ENCODE results near the gene PRDX6.
"Not testable (repeated sequence)": the region's sequence is repeated elsewhere in the genome, so short reads cannot be mapped to it uniquely, and the experiment has no call there.

PRDX6 gene

GRCh38 chr1:173447224-173447623 is 29.9 kb upstream of the PRDX6 start:
- peaks cover 3% of the 10 kb centered on the region for H3K9me3 ChIP-seq
- H3K4me3 ChIP-seq: no peak overlapping the region
- DNase-seq (ENCODE audit: low spot score in 2 of 2): no peak
- H3K27me3 ChIP-seq (ENCODE audit: low read depth): no peaks in the 10 kb centered on the region
- peaks cover 27% of the 10 kb centered on the region for H3K4me1 ChIP-seq
- no peaks in the 10 kb centered on the region for H3K36me3 ChIP-seq (replicated peaks)
- in situ Hi-C loops (cut with MboI; ENCODE audit: low sequenced_read_pairs): loop anchor here (25.0 kb wide), 1 partner anchor 240 kb away; no protein-coding TSS in a partner anchor

GRCh38 chr1:173448945-173449344 is 28.2 kb upstream of the PRDX6 start:
- no peaks in the 10 kb centered on the region for H3K27me3 ChIP-seq (ENCODE audit: low read depth)
- no peak for DNase-seq (ENCODE audit: low spot score in 2 of 2)
- H3K4me3 ChIP-seq: no peak overlapping the region
- H3K9me3 ChIP-seq: peaks cover 3% of the 10 kb centered on the region
- in situ Hi-C loops (cut with MboI; ENCODE audit: low sequenced_read_pairs): loop anchor here (25.0 kb wide), 1 partner anchor 238 kb away; no protein-coding TSS in a partner anchor
- no peaks in the 10 kb centered on the region for H3K36me3 ChIP-seq (replicated peaks)
- peaks cover 25% of the 10 kb centered on the region for H3K4me1 ChIP-seq

- no peak overlapping the region for H3K4me3 ChIP-seq
- DNase-seq (ENCODE audit: low spot score in 2 of 2): no peak
- H3K27me3 ChIP-seq (ENCODE audit: low read depth): no peaks in the 10 kb centered on the region
- H3K9me3 ChIP-seq: no peaks in the 10 kb centered on the region; the same call in 1 of the 2 replicates
- H3K4me1 ChIP-seq: peaks cover 7% of the 10 kb centered on the region
- in situ Hi-C loops (cut with MboI; ENCODE audit: low sequenced_read_pairs): no loop called here
- H3K36me3 ChIP-seq (replicated peaks): no peaks in the 10 kb centered on the region
Observed at GRCh38 chr1:173451981-173452380, 25.2 kb upstream of the PRDX6 start.

- Histone ChIP-seq H3K9me3 (no peaks in the 10 kb centered on the region), H3K36me3 (replicated peaks) (no peaks in the 10 kb centered on the region), H3K4me1 (peaks cover 5% of the 10 kb centered on the region), H3K4me3 (no peak overlapping the region), H3K27me3 (ENCODE audit: low read depth) (no peaks in the 10 kb centered on the region)
- no peak for DNase-seq (ENCODE audit: low spot score in 2 of 2)
- in situ Hi-C loops (cut with MboI; ENCODE audit: low sequenced_read_pairs): no loop called here
Observed at GRCh38 chr1:173453982-173454381, 23.2 kb upstream of the PRDX6 start.

GRCh38 chr1:173454966-173455524 is 22.1 kb upstream of the PRDX6 start:
- no peak for DNase-seq (ENCODE audit: low spot score in 2 of 2)
- Histone ChIP-seq H3K4me1 (no peaks in the 10 kb centered on the region), H3K27me3 (ENCODE audit: low read depth) (no peaks in the 10 kb centered on the region), H3K36me3 (replicated peaks) (no peaks in the 10 kb centered on the region), H3K9me3 (no peaks in the 10 kb centered on the region), H3K4me3 (no peak overlapping the region)
- in situ Hi-C loops (cut with MboI; ENCODE audit: low sequenced_read_pairs): no loop called here

- in situ Hi-C loops (cut with MboI; ENCODE audit: low sequenced_read_pairs): no loop called here
- no peak for DNase-seq (ENCODE audit: low spot score in 2 of 2)
- H3K4me1 ChIP-seq: no peaks in the 10 kb centered on the region
- no peaks in the 10 kb centered on the region for H3K27me3 ChIP-seq (ENCODE audit: low read depth)
- peaks cover 5% of the 10 kb centered on the region; the same call in 1 of the 2 replicates for H3K36me3 ChIP-seq (replicated peaks)
- H3K9me3 ChIP-seq: no peaks in the 10 kb centered on the region
- no peak overlapping the region for H3K4me3 ChIP-seq
Observed at GRCh38 chr1:173459885-173460284, 17.2 kb upstream of the PRDX6 start.

- H3K27me3 ChIP-seq (ENCODE audit: low read depth); H3K9me3 ChIP-seq; H3K4me3 ChIP-seq; H3K4me1 ChIP-seq; DNase-seq (ENCODE audit: low spot score in 2 of 2); in situ Hi-C loops (cut with MboI; ENCODE audit: low sequenced_read_pairs); H3K36me3 ChIP-seq (replicated peaks): not testable (repeated sequence)
Observed at GRCh38 chr1:173462666-173463065, 14.5 kb upstream of the PRDX6 start.

DNA sequence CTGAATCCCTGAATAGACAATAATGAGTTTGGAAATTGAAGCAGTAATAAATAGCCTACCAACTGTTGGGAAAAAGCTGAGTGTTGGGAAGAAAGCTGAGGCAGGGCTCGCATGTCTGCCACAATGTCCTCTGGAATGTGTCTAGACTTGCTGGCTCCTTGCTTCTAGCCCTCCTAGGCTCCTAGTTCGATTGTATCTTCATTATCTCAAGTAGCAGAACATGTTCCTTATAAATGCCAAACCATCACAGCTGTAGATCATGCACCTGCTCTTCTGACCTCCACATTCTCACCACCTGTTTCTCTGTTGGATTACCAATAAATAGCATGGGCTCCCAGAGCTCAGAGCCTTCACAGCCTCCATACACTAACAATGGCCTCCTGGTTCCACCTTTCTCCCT is 12.9 kb upstream of the PRDX6 start:
- H3K4me1 ChIP-seq; H3K27me3 ChIP-seq (ENCODE audit: low read depth); H3K4me3 ChIP-seq; H3K36me3 ChIP-seq (replicated peaks); H3K9me3 ChIP-seq; in situ Hi-C loops (cut with MboI; ENCODE audit: low sequenced_read_pairs); DNase-seq (ENCODE audit: low spot score in 2 of 2): not testable (repeated sequence)

DNA sequence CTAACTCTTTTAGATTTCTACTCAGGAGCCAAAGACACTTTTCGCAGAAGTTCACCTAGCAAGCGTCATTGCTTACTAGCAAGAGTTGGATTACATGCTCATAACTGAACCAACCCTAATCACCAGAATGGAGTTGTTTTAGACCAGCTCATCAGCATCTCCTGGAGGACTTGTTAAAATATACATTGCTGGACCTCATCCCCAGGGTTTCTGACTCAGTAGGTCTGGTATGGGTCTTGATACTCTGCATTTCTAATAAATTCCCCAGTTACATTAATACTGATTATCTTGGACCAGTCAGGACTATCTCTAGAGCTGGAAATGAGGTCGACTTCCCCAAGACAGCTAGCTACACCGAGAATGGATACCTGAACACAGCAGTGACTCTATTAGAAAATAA is 9.7 kb upstream of the PRDX6 start:
- H3K36me3 ChIP-seq (replicated peaks): no peaks in the 10 kb centered on the region
- in situ Hi-C loops (cut with MboI; ENCODE audit: low sequenced_read_pairs): no loop called here
- peaks cover 4% of the 10 kb centered on the region for H3K9me3 ChIP-seq
- H3K4me3 ChIP-seq: no peak overlapping the region
- no peak for DNase-seq (ENCODE audit: low spot score in 2 of 2)
- no peaks in the 10 kb centered on the region for H3K4me1 ChIP-seq
- no peaks in the 10 kb centered on the region for H3K27me3 ChIP-seq (ENCODE audit: low read depth)

DNA sequence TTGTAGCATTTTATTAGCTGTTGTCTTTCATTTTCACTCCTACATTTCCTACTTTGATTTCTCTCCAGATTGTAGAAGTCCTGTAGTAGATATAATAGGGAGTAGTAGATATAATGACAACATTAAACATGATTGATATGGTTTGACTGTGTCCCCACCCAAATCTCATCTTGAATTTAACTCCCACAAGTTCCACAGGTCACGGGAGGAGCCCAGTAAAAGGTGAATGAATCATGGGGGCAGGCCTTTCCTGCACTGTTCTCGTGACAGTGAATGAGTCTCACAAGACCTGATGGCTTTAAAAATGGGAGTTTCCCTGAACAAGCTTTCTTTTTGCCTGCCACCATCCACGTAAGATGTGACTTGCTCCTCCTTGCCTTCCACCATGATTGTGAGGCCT is 7.5 kb upstream of the PRDX6 start:
- H3K9me3 ChIP-seq: peaks cover 4% of the 10 kb centered on the region
- no peaks in the 10 kb centered on the region; the same call in 1 of the 2 replicates for H3K4me1 ChIP-seq
- H3K36me3 ChIP-seq (replicated peaks): no peaks in the 10 kb centered on the region
- in situ Hi-C loops (cut with MboI; ENCODE audit: low sequenced_read_pairs): no loop called here
- H3K27me3 ChIP-seq (ENCODE audit: low read depth): no peaks in the 10 kb centered on the region
- no peak overlapping the region for H3K4me3 ChIP-seq
- DNase-seq (ENCODE audit: low spot score in 2 of 2): no peak

- Histone ChIP-seq H3K9me3 (peaks cover 4% of the 10 kb centered on the region), H3K4me1 (no peaks in the 10 kb centered on the region; the same call in 1 of the 2 replicates), H3K4me3 (no peak overlapping the region), H3K27me3 (ENCODE audit: low read depth) (no peaks in the 10 kb centered on the region), H3K36me3 (replicated peaks) (no peaks in the 10 kb centered on the region)
- DNase-seq (ENCODE audit: low spot score in 2 of 2): no peak
- in situ Hi-C loops (cut with MboI; ENCODE audit: low sequenced_read_pairs): no loop called here
Observed at GRCh38 chr1:173470608-173471007, 6.5 kb upstream of the PRDX6 start.

DNA sequence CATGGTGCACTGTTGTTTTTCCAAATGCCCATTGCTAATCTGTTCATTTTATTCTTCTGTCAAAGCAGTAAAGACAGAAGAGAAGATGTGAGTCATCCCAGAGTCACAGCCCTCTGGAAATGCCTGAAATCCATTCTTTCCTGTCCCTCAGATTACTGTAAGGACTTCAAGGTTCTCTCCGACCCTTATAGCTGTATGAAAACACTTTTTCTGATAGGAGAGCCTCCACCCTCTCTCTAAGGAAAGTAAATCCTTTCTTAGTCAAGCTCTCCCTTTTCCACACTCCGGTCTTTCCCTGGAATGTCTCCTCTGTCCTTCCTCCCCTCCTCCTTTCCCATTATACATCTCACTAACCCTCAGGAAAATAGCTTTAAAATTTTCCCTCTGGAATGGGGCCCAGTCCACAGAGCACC is 3.5 kb upstream of the PRDX6 start:
- H3K27me3 ChIP-seq (ENCODE audit: low read depth): no peaks in the 10 kb centered on the region
- H3K4me1 ChIP-seq: peaks cover under 1% of the 10 kb centered on the region; the same call in 1 of the 2 replicates
- no peak overlapping the region for H3K4me3 ChIP-seq
- no peak for DNase-seq (ENCODE audit: low spot score in 2 of 2)
- in situ Hi-C loops (cut with MboI; ENCODE audit: low sequenced_read_pairs): no loop called here
- peaks cover 4% of the 10 kb centered on the region for H3K9me3 ChIP-seq
- H3K36me3 ChIP-seq (replicated peaks): 0 out of 2 replicates have a peak, but pooled peaks cover 3% of the 10 kb centered on the region

DNA sequence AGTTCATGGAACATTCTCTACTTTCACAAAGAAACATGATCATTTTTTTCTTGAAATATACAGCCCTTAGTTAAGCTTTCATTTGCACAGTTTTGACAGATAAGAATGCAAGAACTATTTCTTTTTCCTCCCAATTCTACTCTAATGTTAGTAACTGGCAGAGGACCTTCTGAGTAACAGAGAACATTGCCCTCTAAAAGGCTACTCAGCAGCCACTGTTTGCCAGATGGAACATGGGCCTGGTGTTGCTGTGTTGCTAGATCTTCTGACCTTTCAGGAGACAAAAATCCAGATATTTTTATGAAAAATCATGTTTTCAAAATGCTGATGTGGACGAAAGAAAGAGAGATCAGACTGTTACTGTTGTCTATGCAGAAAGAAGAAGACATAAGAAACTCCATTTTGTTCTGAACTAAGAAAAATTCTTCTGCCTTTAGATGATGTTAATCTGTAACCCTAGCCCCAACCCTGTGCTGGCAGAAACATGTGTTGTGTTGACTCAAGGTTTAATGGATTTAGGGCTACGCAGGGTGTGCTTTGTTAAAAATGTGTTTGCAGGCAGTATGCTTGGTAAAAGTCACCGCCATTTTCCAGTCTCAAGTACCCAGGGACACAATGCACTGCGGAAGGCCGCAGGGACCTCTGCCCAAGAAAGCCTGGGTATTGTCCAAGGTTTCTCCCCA is 2.9 kb upstream of the PRDX6 start:
- no peak overlapping the region for H3K4me3 ChIP-seq
- in situ Hi-C loops (cut with MboI; ENCODE audit: low sequenced_read_pairs): no loop called here
- no peak for DNase-seq (ENCODE audit: low spot score in 2 of 2)

GRCh38 chr1:173474780-173475421 is 2.2 kb upstream of the PRDX6 start:
- DNase-seq (ENCODE audit: low spot score in 2 of 2): peak in 1 of 2 experiments; percentile 21
- H3K36me3 ChIP-seq (replicated peaks); in situ Hi-C loops (cut with MboI; ENCODE audit: low sequenced_read_pairs); H3K9me3 ChIP-seq; H3K27me3 ChIP-seq (ENCODE audit: low read depth): not testable (repeated sequence)
- Histone ChIP-seq H3K4me3 (peak overlapping the region; percentile 87; the same call in 1 of the 2 replicates), H3K4me1 (peaks cover 13% of the 10 kb centered on the region)

More for the DNA sequence above, 2.9 kb upstream of the PRDX6 start:
- Histone ChIP-seq H3K36me3 (replicated peaks) (peaks cover 3% of the 10 kb centered on the region; the same call in 1 of the 2 replicates), H3K9me3 (peaks cover 4% of the 10 kb centered on the region), H3K27me3 (ENCODE audit: low read depth) (no peaks in the 10 kb centered on the region), H3K4me1 (peaks cover 7% of the 10 kb centered on the region)

Measured in HAP-1 (cell line).